ENCODE measurements around the gene DISP2. TPM values are rescaled to one million over a fixed set of nuclear protein-coding genes. Genes with fewer than 3 reads are reported as not detected.

The DISP2 gene
- total and polyA plus RNA-seq, 2 of the 8 experiments (the other 6 are each of a cell fraction or from before 2014, with no cell fraction given): 0.45 to 1.2 TPM

DNA sequence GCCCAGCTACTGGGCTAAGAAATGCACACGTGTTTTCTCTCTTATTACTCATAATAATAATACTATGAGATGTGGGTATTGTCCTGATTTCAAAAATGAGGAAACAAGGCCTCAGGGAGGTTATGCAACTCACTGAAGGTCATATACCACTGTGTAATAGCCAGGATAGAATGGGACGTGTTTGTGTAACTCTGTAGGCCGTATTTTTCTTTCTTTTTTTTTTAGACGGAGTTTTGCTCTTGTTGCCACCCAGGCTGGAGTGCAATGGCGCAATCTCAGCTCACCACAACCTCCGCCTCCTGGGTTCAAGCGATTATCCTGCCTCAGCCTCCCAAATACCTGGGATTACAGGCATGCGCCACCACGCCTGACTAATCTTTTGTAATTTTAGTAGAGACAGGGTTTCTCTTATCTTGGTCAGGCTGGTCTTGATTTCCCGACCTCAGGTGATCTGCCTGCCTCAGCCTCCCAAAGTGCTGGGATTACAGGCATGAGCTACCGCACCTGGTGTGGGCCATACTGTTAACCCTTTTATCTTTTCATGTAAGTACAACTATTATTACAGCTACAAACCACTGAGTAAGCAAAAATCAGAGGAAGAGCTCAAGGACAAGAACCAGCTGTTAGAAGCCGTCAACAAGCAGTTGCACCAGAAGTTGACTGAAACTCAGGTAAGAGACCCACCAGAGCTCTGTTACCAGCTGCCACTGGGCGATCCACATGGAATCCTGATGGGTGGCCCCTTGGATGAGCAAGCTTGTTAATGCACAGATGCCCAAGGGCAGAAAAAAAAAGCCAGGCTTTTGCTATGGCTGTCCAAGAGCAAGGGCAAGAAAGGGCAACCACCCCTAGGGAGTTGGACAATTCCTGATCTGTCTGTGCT lies 31.2 kb downstream of the DISP2 start:
- ChIA-PET CTCF (ENCODE audit: partially characterized antibody) (interaction anchor here (0.7 to 3.1 kb wide), 5 partner anchors 13 to 113 kb away, joined by 3 to 17 read pairs (median 4); no protein-coding TSS in a partner anchor), POLR2A (ENCODE audit: partially characterized antibody) (interaction anchor here (0.7 to 3.7 kb wide), 6 partner anchors 13 to 50 kb away, joined by 3 to 20 read pairs (median 4); partner anchors contain the start of gene IVD)
- Histone ChIP-seq H4K5ac (ENCODE audit: insufficient read length, low read depth, low read length) (no peak overlapping the region), H3K23me2 (ENCODE audit: low read depth, low read length) (no peaks in the 10 kb centered on the region), H2BK5ac (ENCODE audit: low read depth, low read length) (no peak overlapping the region), H3K56ac (replicated peaks; ENCODE audit: insufficient read length, low read depth, low read length) (no peak overlapping the region), H4K8ac (ENCODE audit: extremely low read depth, insufficient read depth, low read length) (no peak overlapping the region), H3K9ac (replicated peaks in 1 of 4; ENCODE audit: extremely low read depth in 1 of 4, low read depth in 3 of 4, low read length in 3 of 4) (no peak overlapping the region), H3K14ac (ENCODE audit: insufficient read length) (no peak overlapping the region), H2BK12ac (ENCODE audit: low read depth, low read length) (no peak overlapping the region), H3K23ac (ENCODE audit: insufficient read length) (no peak overlapping the region), H2AFZ (ENCODE audit: low read length) (no peak overlapping the region), H3K79me2 (ENCODE audit: control insufficient read depth in 1 of 2, insufficient read depth in 2 of 2, low read length in 2 of 2) (peaks cover 0 to 15% of the 10 kb centered on the region in 2 experiments; a peak in 3 of 4 replicates), H2BK120ac (replicated peaks; ENCODE audit: low read depth, low read length) (no peak overlapping the region), H3K18ac (ENCODE audit: extremely low read depth, low read length) (no peak overlapping the region), H2BK15ac (ENCODE audit: low read length) (no peak overlapping the region), H3K36me3 (ENCODE audit: control insufficient read depth in 2 of 4, insufficient read depth in 4 of 4, low read length in 3 of 4) (peaks cover 48 to 85% (median 64%) of the 10 kb centered on the region in 4 experiments), H3K4me1 (replicated peaks in 1 of 4; ENCODE audit: control insufficient read depth in 3 of 4, insufficient read depth in 4 of 4, low read length in 3 of 4) (no peaks in the 10 kb centered on the region; a peak in 1 of 7 replicates), H2BK20ac (ENCODE audit: low read length) (no peak overlapping the region), H3K27me3 (replicated peaks in 1 of 4; ENCODE audit: control insufficient read depth in 3 of 4, extremely low read depth in 1 of 4, insufficient read depth in 3 of 4, low read length in 3 of 4) (no peaks in the 10 kb centered on the region), H3K9me3 (ENCODE audit: insufficient read depth in 2 of 2, low read depth in 1 of 2, low read length in 1 of 2) (peaks cover 0 to 4% of the 10 kb centered on the region in 2 experiments; a peak in 1 of 4 replicates), H4K20me1 (replicated peaks in 1 of 2; ENCODE audit: control insufficient read depth in 1 of 2, insufficient read depth in 2 of 2, low read length in 2 of 2) (peaks cover 0 to 2% of the 10 kb centered on the region in 2 experiments), H2AK5ac (ENCODE audit: low read depth, low read length) (no peak overlapping the region), H3K27ac (ENCODE audit: low read depth, low read length) (no peak overlapping the region), H3K4me2 (ENCODE audit: insufficient read depth in 1 of 2, low read depth in 2 of 2, low read length in 2 of 2) (no peak overlapping the region), H4K91ac (replicated peaks; ENCODE audit: insufficient read length, low read length) (no peak overlapping the region), H3K4me3 (ENCODE audit: extremely low read depth in 1 of 4, insufficient read depth in 2 of 4, low read depth in 3 of 4, low read length in 4 of 4) (no peak overlapping the region), H3K79me1 (ENCODE audit: low read depth, low read length) (peaks cover 6% of the 10 kb centered on the region), H3K4ac (replicated peaks; ENCODE audit: insufficient read length, low read depth, low read length) (no peak overlapping the region)
- DNase-seq (ENCODE audit: low read depth in 1 of 2, low spot score in 2 of 2): no peak
- 93% methylated on average over 13 of the region's 13 CpGs; no CpG with 5 or more reads in 1 of the 2 experiments for WGBS, 2 experiments (ENCODE audit: extremely low coverage in 1 of 2, insufficient coverage in 1 of 2, insufficient read length in 1 of 2, insufficient replicate concordance in 2 of 2, low coverage in 1 of 2, low lambda C conversion rate in 2 of 2, missing lambda C conversion rate in 1 of 2)
- no peak for FAIRE-seq
- TF ChIP-seq MAX (IDR thresholded peaks at IDR 0.05) (no peak), SP1 (IDR thresholded peaks at IDR 0.05; ENCODE audit: low read depth, low read length) (no peak), SIRT6 (IDR thresholded peaks at IDR 0.05; ENCODE audit: low read length) (no peak), CBX8 (IDR thresholded peaks at IDR 0.05; ENCODE audit: borderline replicate concordance, low read depth, low read length) (no peak), ASH2L (IDR thresholded peaks at IDR 0.05; ENCODE audit: low read length) (no peak), ATF2 (IDR thresholded peaks at IDR 0.05; ENCODE audit: low read length) (no peak), GTF2F1 (IDR thresholded peaks at IDR 0.05; ENCODE audit: borderline replicate concordance, low read depth, low read length) (no peak), TAF1 (IDR thresholded peaks at IDR 0.05; ENCODE audit: low read depth, low read length) (no peak)
- TF ChIP-seq, protein P1, sequence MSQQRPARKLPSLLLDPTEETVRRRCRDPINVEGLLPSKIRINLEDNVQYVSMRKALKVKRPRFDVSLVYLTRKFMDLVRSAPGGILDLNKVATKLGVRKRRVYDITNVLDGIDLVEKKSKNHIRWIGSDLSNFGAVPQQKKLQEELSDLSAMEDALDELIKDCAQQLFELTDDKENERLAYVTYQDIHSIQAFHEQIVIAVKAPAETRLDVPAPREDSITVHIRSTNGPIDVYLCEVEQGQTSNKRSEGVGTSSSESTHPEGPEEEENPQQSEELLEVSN (IDR thresholded peaks at IDR 0.05): no peak

Measured in H1 (cell line).